ENCODE measurements around the gene SPAG5.
"Not testable (repeated sequence)": the region's sequence is repeated elsewhere in the genome, so short reads cannot be mapped to it uniquely, and the experiment has no call there.

The SPAG5 gene

GRCh38 chr17:28598799-28599310, at the start of gene SPAG5:
SPAG5 (minus strand) TSS chr17:28599025; CDS start chr17:28598946, 79 bp downstream.
- DNase-seq = peak; percentile 94

GRCh38 chr17:28646039-28646754, 47.4 kb upstream of the SPAG5 start:
- DNase-seq = peak; percentile 8

- no peak for DNase-seq
These were observed 46.7 kb upstream of the SPAG5 start for GRCh38 chr17:28645576-28645939.

- peak; percentile 85 for DNase-seq
These were observed 46.2 kb upstream of the SPAG5 start, which contains the start of gene BLTP2 for GRCh38 chr17:28644787-28645575. BLTP2 (minus strand) TSS chr17:28645158; CDS start chr17:28645056, 102 bp downstream.

- DNase-seq = no peak
These were observed 45.4 kb upstream of the SPAG5 start for GRCh38 chr17:28643983-28644786.

GRCh38 chr17:28641579-28641978, 42.8 kb upstream of the SPAG5 start:
- no peak for DNase-seq

- no peak for DNase-seq
These were observed 36.7 kb upstream of the SPAG5 start for GRCh38 chr17:28635506-28635905.

GRCh38 chr17:28634206-28634865, 35.5 kb upstream of the SPAG5 start:
- DNase-seq = no peak

- no peak for DNase-seq
These were observed 28.0 kb upstream of the SPAG5 start for GRCh38 chr17:28626818-28627217.

GRCh38 chr17:28624148-28624547, 25.3 kb upstream of the SPAG5 start:
- DNase-seq = no peak

- DNase-seq = no peak
These were observed 24.9 kb upstream of the SPAG5 start for GRCh38 chr17:28623696-28624095.

- no peak for DNase-seq
These were observed 23.4 kb upstream of the SPAG5 start for GRCh38 chr17:28622186-28622585.

- DNase-seq = no peak
These were observed 21.2 kb upstream of the SPAG5 start for GRCh38 chr17:28620010-28620409.

GRCh38 chr17:28618464-28618863, 19.6 kb upstream of the SPAG5 start:
- no peak for DNase-seq

GRCh38 chr17:28616281-28616680, 17.5 kb upstream of the SPAG5 start:
- DNase-seq = no peak

- no peak for DNase-seq
These were observed 16.6 kb upstream of the SPAG5 start for GRCh38 chr17:28615260-28615940.

- DNase-seq = no peak
These were observed 15.1 kb upstream of the SPAG5 start, which contains the start of gene RSKR for GRCh38 chr17:28613931-28614381. RSKR (minus strand) TSS chr17:28614185; CDS start chr17:28614161, 24 bp downstream.

GRCh38 chr17:28612936-28613872, 14.4 kb upstream of the SPAG5 start:
- DNase-seq = no peak

- peak; percentile 18 for DNase-seq
These were observed 13.7 kb upstream of the SPAG5 start for GRCh38 chr17:28612531-28612930.

GRCh38 chr17:28610376-28610775, 11.6 kb upstream of the SPAG5 start:
- no peak for DNase-seq

GRCh38 chr17:28604031-28604430, 5.2 kb upstream of the SPAG5 start:
- not testable (repeated sequence) for DNase-seq

Data from DMS153 (cell line).